Neural crest cell (in vitro differentiated cells): ENCODE data around the gene GALNT18. TPM values are rescaled to one million over a fixed set of nuclear protein-coding genes. Genes with fewer than 3 reads are reported as not detected.

ENCODE experiments used
- DNase-seq: peaks from one replicate; pipeline ENCODE4 v3.0.0; 2021; ENCODE audit warnings: low read depth, mixed read lengths, low spot score
- H3K27ac Mint-ChIP-seq: one replicate; pipeline ENCODE4 v1.8.0; 2021; ENCODE audit warnings: mild to moderate bottlenecking, mixed read lengths; ENCODE audit not compliant: unreplicated experiment
- H3K27me3 Mint-ChIP-seq: 2 replicates; pipeline ENCODE4 v1.8.0; 2021; ENCODE audit warnings: low read depth, mild to moderate bottlenecking, mixed read lengths
- H3K36me3 Mint-ChIP-seq: 2 replicates; pipeline ENCODE4 v1.8.0; 2021; ENCODE audit warnings: low read depth, mild to moderate bottlenecking, mixed read lengths
- H3K4me1 Mint-ChIP-seq: 2 replicates; pipeline ENCODE4 v1.8.0; 2021; ENCODE audit warnings: mixed read lengths
- H3K4me3 Mint-ChIP-seq: one replicate; pipeline ENCODE4 v1.8.0; 2021; ENCODE audit warnings: mild to moderate bottlenecking, mixed read lengths
- H3K9me3 Mint-ChIP-seq: 2 replicates; pipeline ENCODE4 v1.8.0; 2021; ENCODE audit warnings: mixed read lengths
- total RNA-seq: library from RNA; stranded (reverse); gene quantifications from 2 replicates; pipeline ENCODE4 v1.2.1, GENCODE V29; 2021
- TF ChIP-seq, protein P1 (sequence below): fragments of 200-600 bp; sonication (generic); conservative IDR thresholded peaks from 2 replicates; pipeline ENCODE4 v1.5.0; 2021; ENCODE audit warnings: antibody characterized with exemption, mild to moderate bottlenecking

The GALNT18 gene
- total RNA-seq, 1 donor from 2014 or later, result 2.8 TPM

DNA sequence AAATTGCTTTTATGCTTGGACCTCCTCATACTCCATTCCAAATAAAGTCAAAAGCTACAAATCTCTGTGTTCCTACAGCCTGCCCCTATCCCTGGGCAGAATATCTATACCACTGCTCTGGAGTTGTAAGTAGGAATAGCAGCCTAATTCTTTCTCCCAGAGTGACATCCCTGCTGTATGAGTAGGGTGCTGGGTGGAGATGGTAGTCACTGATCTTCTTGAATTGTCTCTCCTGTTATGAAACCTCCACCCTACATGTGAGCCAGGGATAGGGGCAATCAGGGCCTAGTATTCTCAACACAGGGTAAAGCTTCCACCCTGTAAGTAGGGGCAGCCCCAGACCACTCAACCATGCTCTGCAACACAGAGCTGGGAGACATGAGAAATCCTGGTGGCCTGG, 19.8 kb downstream of the GALNT18 start:
- Mint-ChIP-seq H3K4me3 (no peak overlapping the region), H3K27me3 (no peaks in the 10 kb centered on the region), H3K36me3 (no peaks in the 10 kb centered on the region), H3K27ac (no peak overlapping the region), H3K4me1 (peaks cover 4% of the 10 kb centered on the region), H3K9me3 (peaks cover 6% of the 10 kb centered on the region)
- no peak for DNase-seq
- TF ChIP-seq, protein P1, sequence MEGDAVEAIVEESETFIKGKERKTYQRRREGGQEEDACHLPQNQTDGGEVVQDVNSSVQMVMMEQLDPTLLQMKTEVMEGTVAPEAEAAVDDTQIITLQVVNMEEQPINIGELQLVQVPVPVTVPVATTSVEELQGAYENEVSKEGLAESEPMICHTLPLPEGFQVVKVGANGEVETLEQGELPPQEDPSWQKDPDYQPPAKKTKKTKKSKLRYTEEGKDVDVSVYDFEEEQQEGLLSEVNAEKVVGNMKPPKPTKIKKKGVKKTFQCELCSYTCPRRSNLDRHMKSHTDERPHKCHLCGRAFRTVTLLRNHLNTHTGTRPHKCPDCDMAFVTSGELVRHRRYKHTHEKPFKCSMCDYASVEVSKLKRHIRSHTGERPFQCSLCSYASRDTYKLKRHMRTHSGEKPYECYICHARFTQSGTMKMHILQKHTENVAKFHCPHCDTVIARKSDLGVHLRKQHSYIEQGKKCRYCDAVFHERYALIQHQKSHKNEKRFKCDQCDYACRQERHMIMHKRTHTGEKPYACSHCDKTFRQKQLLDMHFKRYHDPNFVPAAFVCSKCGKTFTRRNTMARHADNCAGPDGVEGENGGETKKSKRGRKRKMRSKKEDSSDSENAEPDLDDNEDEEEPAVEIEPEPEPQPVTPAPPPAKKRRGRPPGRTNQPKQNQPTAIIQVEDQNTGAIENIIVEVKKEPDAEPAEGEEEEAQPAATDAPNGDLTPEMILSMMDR, result no peak

DNA sequence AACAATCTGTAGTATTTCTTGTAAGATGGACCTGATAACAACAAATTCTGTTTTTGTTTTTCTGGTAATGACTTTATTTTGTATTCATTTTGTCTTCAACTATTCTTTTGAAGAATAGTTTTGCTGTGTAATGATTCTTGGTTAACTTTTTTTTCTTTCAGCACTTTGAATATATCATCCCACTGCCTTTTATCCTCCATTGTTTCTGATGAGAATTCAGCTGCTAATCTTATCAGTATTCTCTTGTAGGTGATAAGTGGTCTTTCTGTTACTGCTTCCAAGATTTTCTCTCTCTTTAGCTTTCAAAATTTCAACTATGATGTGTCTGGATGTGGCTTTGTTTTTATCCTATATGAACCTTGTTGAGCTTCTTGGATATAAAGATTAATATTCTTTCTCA, 21.5 kb downstream of the GALNT18 start:
- Mint-ChIP-seq H3K36me3 (no peaks in the 10 kb centered on the region), H3K27ac (no peak overlapping the region), H3K9me3 (peaks cover 8% of the 10 kb centered on the region), H3K4me1 (peaks cover 4% of the 10 kb centered on the region), H3K27me3 (no peaks in the 10 kb centered on the region), H3K4me3 (no peak overlapping the region)
- TF ChIP-seq, protein P1, result no peak
- no peak for DNase-seq

DNA sequence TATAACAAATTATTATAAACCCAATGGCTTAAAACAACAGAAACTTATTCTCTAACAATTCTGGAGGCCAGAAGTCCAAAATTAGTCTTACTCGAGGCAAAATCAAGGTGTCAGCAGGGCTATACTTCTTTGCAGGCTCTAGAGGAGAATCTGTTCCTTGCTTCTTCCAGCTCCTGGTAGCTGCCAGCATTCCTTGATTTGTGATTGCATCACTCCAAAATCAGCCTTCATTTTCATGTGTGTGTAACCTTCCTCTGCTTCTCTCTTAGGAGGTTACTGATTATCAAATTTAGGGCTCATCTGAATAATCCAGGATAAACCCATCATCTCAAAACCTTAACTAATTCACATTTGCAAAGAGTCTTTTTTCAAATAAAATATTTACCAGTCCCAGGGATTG, 23.6 kb downstream of the GALNT18 start:
- TF ChIP-seq, protein P1, result no peak
- Mint-ChIP-seq H3K36me3 (no peaks in the 10 kb centered on the region), H3K4me3 (no peak overlapping the region), H3K4me1 (no peaks in the 10 kb centered on the region), H3K27me3 (no peaks in the 10 kb centered on the region), H3K27ac (no peak overlapping the region), H3K9me3 (peaks cover 8% of the 10 kb centered on the region)
- no peak for DNase-seq

DNA sequence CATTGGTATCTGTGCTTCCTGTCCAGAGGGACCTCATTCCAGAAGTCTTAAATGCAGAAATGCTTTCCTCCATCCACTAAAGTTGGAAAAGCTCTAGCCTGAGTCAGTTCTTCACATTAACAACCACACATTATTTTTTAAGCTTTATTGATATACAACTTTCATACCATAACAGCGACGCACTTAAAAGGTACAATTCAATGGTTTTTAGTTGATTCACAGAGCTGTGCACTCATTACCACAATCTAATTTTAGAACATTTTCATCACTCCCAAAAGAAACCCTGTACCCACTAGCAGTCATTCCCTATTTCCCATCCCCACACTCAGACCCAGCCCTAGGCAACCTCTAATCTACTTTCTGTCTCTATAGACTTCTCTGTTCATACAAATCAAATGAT, 27.6 kb downstream of the GALNT18 start:
- Mint-ChIP-seq H3K9me3 (peaks cover 2% of the 10 kb centered on the region), H3K36me3 (no peaks in the 10 kb centered on the region), H3K4me1 (peaks cover 6% of the 10 kb centered on the region), H3K27ac (no peak overlapping the region), H3K4me3 (no peak overlapping the region), H3K27me3 (no peaks in the 10 kb centered on the region)
- DNase-seq, result no peak
- TF ChIP-seq, protein P1, result no peak

DNA sequence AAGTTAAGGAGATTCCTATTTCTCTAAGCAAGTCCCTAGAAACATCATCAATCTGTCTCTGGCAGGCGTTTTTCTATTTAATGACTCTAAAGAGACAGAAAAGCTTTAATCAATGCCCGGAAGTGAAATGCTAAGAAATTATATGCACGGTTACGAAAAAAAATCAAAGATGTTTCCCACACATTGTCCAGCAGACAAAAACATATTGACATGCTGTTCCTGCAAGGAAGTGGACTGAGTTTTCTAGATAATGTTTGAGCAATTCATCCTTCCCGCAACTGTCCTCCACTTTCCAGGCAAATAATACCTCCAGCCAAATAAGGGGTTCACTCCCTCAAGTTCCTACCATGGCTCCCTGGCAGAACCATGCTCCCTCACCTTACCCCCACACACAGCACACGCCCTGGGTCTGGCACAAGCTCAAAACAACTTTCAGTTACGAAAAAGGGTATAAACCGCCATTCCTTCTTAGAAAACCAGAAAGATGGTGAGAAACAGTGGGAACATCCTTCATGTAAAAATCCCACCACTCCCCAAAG, 29.6 kb downstream of the GALNT18 start:
- peaks cover 2% of the 10 kb centered on the region for H3K9me3 Mint-ChIP-seq
- no peak overlapping the region for H3K4me3 Mint-ChIP-seq
- no peaks in the 10 kb centered on the region for H3K36me3 Mint-ChIP-seq
- no peaks in the 10 kb centered on the region for H3K27me3 Mint-ChIP-seq
- H3K4me1 Mint-ChIP-seq, result peaks cover 9% of the 10 kb centered on the region
- DNase-seq, result no peak
- H3K27ac Mint-ChIP-seq, result no peak overlapping the region
- TF ChIP-seq, protein P1, result no peak

DNA sequence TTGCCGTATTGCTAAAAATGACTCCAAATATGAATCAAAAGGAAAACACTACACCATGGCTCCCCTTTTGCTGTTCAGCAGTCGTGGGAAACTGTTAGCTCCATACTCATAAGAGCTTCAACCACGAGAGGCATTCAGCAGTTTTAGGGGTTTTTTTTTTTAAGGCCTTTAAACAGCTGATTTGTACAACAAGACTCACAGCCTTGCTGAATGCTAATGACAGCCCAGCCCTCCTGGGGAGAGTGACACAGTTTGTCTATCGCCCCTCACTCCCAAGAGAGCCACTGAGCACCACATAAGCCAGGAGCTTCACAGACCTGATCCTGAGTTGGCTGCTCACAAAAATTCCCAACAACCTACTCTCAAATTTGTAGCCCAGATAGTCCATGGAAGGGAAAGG, 32.4 kb downstream of the GALNT18 start:
- H3K4me1 Mint-ChIP-seq, result peaks cover 9% of the 10 kb centered on the region
- H3K4me3 Mint-ChIP-seq, result no peak overlapping the region
- H3K9me3 Mint-ChIP-seq, result no peaks in the 10 kb centered on the region
- DNase-seq, result no peak
- no peaks in the 10 kb centered on the region for H3K36me3 Mint-ChIP-seq
- H3K27me3 Mint-ChIP-seq, result no peaks in the 10 kb centered on the region
- H3K27ac Mint-ChIP-seq, result no peak overlapping the region
- TF ChIP-seq, protein P1, result no peak
